GM21737 (cell line): Measurements from ENCODE around the gene UNC13D.

Source experiments
- ATAC-seq: cut with Tn5 transposase; IDR thresholded peaks from one replicate; pipeline ENCODE4 v1.9.1; 2021; ENCODE audit warnings: mild to moderate bottlenecking, moderate library complexity; ENCODE audit not compliant: unreplicated experiment

Gene UNC13D

DNA sequence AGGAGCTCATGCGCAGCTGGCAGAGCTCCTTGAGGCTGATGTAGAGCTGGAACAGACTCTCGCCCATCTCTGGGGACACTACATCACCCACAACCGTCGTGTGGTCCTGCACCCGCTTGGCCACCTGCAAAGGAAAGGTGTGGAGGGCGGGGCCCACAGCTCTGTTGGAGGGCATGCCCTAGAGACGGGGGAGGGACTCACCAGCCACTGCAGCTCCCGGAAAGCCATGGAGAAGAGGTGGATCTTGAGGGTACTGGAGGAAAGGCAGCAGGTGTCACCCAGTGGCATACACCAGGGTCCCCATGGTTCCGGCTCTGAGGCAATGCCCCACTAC lies 8.6 kb downstream of the UNC13D start:
- no peak for ATAC-seq

DNA sequence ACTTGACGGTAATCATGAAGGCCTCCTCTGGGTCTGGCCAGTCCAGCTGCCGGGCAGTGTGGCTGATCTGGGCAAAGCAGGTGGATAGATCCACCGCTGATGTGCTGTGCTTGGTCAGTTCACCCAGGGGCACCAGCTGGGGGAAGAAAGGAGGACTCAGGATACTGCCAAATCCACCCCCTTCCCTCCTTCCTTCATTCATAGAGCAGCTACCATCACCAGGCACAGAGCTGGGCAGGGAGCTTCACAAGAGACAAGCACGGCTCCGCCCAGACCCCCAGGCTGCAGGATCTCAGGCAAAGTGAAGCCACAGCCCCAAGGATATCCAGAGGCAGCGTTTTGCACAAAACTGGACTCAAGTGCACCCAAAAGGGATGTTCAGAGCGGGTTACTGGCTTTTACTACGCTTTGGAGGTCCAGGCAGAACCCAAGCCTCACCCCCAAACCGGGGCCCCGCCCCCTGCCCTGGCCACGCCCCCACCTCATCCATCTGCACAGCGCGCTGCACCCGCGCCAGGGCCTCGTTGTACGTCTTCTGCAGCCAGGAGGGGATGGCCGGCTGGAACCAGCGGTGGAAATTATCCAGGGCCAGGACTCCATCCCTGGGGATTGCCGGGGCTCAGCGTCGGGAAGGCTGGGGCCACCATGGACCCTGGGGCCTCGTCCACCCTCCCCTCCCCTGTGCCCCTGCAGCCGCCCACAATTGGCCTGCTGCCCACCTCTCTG lies 9.1 kb downstream of the UNC13D start:
- ATAC-seq = no peak

DNA sequence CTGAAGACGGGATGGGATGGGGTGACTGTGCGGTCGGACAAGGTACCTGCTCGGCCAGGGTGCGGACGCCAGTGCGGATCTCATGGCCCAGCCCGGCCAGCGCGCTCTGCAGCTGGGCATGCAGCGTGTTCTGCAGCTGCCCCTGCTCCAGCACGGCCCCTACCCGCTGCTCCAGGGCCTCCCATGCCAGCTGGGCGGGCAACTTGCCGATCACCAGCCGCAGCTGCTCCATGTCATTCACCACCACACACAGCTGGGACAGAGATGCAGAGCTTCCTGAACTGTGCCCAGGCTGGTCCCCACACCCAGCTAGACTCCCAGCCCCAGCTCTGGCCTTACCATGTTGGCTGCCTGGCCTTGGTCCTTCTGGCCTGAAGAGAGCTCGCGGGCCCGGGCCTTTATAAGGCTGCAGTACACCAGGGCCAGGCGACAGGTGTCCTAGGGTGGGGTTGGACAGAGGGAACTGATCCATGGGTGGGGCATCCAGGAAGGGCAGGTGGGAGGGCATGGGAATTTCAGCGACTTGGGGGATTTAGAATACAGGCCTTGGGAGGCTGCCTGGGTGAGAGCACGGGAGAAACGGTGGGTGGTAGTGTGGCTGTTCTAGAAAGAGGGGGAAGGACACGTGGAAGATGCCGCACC lies 9.8 kb downstream of the UNC13D start:
- no peak for ATAC-seq

DNA sequence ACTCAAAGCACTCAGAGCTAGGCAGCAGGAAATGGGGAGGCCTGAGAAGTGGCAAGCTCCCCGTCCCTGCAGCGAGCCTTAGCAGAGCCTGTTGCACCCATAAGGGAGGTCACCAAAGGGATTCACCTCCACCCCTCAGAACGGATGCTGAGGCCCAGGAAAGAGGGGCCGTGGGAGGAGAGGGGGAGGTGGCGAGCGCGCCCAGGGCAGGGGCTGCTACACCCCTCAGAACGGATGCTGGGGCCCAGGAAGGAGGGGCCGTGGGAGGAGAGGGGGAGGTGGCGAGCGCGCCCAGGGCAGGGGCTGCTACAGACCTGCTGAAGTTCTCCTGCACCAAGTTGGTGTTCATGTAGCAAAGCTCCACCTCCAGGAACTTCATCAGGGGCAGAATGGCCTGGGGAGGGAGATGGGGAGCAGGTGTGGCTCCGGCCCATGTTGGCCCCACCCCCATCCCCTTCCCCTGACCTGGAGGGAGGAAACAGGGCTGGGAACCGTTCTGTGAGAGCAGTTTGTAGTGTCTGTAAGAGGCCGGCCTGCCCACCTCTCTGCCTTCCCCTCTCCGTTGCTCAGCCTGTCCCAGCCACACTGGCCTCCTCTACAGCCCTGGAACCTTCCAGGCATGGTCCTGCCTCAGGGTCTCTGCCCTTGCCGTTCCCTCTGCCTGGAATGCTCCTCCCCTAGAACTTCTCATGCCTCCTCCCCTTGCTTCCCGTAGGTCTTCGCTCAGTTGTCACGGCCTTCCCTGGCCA lies 11.4 kb downstream of the UNC13D start:
- ATAC-seq = no peak

DNA sequence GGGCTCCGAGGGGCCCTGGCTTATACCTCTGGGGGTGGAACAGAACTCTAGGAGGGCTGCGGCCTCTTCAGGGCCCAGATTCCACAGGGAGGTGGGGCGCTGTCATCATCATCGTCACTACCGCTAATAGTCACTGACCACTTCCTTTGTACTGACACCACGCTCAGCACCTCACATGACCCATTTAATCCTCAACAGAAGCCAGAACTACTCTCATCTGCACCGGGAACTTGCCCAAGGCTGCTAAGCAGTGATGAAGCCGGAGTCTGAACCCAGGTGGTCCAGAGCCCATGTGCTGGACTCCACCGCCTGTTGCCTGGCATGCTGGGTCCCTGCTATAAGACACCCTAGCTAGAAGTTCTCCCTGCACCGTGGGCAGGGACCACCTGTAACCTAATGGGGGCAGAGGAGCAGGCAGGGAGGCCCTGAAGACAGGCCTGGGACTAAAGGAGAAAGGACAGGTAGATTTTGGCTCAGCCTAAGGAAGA lies 12.0 kb downstream of the UNC13D start:
- ATAC-seq = no peak

DNA sequence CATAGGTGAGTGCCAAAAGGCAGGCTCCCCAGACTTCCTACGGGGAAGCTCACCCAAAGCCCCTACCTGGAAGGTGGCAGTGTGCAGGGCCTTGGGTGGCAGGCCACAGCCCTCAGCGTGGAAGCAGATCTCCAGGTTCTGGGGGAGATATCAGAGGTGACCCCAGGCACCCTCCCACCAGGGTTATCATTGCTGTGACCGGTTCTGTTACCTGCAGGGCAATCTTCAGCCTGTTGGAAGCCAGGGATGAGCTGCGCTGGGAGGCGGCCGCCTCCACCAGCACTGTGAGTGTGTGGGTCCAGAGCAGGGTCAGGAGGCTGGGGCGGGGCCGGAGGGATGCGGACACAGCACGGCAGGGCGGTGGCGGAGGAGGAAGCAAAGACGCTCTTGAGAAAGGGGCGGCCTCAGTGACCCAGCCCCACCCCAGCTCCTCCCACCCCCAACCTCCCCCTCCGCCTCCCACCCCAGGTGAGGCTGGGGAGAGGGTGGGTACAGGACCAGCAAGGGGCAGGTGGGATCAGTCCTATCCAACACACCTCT lies 13.1 kb downstream of the UNC13D start:
- no peak for ATAC-seq

DNA sequence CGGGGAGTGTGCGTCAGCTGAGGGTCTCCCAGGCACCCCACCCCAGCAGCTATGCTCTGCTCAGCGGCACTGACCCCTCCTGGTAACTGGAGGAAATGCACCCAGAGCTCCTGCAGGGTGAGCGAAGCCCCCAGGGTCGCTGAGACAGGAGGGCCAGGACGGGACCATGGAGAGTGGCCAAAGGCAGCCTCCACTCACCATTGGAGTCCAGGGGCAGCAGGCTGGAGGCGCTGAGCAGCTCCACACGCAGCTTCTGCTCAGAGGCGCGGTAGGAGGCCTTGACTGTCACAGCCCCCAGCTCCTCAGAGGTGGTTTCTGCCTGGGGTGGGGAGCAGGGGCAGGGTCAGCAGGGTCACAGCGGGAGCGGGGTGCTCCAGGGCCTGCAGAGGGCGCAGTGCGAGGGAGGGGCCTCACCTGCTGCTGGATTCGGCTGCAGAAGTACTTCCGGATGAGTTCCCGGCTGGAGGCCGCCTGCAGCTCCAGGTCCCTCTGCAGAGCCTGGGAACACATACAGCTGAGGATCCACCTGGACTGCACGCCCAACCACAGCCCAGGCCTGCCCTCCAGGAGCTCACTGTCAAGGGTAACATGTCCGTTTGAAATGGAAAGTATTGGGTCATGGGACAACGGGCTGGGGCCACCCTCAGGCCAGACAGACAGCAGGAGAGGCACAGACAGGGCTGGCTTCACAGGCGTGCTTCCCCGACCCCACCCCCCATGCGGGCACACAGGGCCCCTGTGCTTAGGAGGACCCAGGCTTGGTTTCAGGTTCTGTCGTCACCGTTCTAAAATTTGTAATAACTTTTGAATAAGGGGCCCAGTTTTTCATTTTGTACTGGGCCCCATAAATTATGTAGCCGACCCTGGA lies 13.8 kb downstream of the UNC13D start:
- no peak for ATAC-seq

DNA sequence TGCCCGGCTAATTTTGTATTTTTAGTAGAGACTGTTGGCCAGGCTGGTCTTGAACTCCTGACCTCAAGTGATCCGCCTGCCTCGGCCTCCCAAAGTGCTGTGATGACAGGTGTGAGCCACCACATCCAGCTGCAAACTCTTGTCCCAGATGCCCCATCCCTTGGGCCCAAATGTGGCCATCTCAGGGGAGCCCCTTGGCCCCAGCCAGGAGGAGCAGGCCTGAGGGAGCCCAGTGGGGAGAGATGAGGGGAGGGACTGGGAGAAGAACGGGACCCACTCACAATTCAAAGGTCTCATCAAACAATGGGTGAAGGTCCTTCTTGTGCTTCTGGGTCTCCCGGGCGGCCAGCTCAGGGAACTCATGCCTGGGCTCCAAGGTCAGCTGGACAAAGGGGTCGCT lies 14.5 kb downstream of the UNC13D start:
- ATAC-seq = no peak

DNA sequence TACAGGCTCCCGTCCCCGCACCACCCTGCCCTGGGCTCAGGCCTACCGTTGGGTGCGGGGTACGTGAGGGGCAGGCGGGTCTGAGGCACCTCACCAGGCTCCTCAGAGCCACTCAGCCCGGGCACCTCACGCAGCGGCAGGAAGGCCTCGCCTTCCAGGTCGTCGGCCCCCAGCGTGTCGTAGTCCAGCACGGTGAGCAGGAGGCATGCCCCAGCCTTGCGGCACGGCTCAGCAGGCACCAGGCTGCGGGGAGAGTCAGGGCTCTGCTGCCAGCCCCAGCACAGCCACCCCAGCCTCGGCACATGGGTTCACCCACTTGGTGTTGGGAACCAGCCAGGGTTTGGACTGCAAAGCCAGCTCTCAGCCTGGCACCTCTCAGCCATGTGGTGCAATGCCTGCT lies 15.5 kb downstream of the UNC13D start:
- ATAC-seq = no peak

DNA sequence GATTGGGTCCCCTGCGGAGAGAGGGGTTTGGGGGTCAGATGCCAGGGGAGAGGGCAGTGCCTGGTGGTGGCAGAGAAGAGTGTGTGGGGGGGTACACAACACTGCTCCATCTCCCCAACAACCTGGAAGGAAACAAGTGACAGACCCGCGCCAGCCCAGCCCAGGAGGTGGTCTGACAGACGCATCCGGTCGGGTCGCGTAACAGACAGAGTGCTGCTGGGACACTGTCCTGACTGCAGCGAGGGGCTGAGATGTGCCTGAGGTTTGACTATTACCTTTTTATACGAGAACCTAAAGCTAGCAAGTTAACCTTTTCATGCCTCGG lies 16.2 kb downstream of the UNC13D start:
- ATAC-seq = no peak

DNA sequence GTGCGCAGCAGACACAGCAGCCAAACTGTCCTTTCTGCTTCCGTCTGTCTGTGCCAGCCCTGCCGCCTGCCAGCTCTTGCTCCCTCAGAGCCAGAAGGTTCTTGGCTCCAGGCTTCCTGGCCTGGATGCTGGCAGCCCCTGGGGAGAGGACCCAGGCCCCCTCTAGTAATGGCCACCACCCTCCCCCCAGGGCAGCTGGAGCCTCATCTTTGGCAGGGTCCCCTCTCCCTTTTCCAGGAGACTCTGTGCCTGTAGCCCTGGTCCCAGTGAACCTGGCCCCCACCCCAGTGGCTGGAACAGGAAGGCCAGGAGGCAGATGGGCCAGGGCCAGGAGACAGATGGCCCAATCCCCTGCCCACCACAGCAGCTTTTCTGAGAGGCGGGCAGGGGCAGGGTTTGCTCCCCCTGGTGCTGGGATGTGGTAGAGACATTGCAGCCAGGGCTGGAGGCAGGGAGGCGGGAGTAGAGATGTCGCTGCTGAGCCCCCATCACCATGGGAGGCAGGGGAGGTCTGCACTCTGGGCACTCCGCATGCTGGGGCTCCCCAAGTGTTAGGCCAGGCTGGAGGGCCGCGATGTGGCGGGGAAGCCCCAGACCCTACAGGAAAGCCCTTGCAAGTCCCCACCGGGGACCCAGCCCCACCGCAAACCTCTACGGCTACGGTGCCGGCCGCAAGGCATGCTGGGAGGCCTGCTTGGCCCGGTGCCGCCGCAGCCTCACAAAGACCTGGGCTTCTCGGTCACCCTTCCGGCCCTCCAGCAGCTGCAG lies 16.7 kb downstream of the UNC13D start:
- no peak for ATAC-seq

DNA sequence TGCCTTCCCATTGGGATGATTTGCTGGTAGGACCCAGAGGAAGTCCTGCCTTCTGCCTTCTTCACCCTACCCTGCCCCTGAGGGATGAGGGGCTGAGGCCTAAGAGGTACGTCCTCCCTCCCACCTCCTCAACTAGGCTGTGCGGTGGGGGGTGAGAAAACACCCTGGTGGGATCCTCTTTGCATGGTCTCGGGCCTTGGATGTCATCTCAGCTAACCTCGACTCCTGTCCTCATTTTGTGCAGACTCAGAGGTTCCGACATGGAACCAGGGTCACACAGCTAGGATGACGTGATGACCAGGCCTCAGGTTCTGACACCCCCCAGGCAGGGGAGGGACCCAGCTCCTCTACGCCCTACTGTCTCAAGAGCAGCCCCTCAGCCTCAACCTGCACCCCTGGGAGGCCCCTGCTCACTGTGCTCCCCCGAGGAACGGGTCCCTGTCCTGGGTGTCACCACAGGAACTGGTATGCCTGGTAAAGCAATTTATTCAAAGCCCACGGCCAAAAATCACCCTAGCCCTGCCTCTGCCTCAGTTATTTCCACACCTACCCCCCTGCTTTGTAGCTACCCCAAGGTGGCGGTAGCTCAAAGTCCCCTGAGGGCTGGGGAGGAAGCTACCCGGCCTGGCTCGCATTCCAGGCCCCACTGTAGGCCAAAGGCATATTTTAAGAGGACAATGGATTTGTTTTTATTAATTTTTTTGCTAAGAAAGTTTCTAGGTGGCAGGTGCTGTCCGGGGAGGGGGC lies 17.5 kb downstream of the UNC13D start:
- ATAC-seq = no peak

DNA sequence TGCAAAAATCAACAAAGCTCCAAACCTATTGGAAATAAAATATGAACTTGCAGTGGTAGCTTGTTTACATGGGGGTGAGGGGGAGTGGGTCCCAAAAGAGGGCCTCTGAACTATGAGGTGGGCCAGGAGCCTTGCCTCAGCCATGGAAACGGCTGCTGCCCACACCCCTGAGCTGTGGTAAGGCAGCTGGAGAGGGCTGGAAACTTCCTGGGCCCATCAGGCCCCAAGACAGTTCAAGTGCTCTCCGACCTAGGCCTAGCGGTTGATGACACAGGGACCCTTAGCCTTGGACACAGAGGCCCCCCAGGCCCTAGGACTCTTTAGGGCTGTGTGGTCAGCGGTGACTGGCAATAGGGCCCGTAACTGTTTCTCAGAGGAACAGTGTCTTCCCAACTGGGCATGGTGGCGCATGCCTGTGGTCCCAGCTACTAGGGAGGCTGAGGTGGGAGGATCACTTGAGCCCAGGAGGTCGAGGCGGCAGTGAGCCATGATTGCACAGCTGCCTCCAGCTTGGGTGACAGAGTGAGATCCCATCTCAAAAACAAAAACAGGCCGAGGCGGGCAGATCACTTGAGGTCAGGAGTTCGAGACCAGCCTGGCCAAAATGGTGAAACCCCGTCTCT lies 18.3 kb downstream of the UNC13D start:
- ATAC-seq = no peak

DNA sequence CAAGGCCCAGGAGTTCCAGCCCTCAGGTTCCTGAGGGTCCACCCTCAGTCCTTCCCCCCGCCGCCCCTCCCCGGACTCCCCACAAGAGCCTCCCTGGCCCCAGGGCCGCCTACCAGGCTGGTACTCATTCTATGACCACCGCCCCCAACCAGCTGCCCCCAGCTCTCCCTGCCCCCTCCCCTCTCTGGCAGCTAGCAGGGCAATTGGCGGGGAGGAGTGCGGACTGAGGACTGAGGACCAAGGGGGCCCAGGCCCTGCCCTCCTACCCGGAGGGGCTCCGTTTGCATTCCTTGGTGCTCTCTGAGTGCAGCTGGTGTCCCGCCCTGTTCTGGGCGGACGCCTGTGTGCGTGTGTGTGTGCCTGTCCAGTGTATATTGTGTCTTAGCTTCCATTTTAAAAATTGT lies 19.1 kb downstream of the UNC13D start:
- ATAC-seq = no peak

DNA sequence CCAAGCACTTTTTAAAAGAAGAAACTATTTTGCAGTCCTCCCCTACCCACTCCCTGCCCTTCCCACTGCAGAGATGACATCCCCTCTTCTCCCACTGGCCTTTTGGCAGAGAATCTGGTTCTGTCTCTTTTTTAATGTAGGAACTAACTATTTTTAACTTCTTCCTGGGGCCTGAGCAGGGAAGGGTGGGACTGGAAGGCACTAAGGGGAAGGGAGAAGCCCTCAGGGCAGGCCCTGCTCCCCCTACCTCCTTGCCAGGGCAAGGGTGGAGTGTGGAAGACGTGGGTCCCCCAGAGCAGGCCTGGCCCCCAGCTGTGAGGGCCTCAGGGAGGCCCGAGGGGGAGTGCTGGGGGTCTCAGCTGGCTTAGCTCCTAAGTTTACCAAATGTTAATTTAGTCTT lies 19.5 kb downstream of the UNC13D start:
- no peak for ATAC-seq

DNA sequence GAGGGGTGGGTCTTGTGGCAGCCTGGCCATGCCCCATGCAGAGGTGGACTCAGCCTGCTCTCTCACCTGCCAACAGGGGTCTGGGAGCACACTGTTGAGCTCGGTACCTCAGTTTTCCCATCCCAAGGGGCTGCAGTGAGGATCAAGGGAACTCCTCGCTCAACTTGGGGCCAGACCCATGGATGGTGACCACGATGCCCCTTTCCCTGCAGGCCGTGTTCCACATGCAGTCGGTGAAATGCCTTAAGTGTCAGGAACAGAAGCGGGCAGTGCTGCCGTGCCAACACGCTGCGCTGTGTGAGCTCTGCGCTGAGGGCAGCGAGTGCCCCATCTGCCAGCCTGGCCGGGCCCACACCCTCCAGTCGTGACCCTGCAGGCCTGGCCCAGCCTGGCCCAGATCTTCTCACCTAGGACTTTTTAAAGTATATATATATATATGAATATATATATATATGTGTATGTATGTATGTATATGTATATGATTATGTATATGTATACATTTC lies 20.1 kb downstream of the UNC13D start:
- ATAC-seq = no peak

DNA sequence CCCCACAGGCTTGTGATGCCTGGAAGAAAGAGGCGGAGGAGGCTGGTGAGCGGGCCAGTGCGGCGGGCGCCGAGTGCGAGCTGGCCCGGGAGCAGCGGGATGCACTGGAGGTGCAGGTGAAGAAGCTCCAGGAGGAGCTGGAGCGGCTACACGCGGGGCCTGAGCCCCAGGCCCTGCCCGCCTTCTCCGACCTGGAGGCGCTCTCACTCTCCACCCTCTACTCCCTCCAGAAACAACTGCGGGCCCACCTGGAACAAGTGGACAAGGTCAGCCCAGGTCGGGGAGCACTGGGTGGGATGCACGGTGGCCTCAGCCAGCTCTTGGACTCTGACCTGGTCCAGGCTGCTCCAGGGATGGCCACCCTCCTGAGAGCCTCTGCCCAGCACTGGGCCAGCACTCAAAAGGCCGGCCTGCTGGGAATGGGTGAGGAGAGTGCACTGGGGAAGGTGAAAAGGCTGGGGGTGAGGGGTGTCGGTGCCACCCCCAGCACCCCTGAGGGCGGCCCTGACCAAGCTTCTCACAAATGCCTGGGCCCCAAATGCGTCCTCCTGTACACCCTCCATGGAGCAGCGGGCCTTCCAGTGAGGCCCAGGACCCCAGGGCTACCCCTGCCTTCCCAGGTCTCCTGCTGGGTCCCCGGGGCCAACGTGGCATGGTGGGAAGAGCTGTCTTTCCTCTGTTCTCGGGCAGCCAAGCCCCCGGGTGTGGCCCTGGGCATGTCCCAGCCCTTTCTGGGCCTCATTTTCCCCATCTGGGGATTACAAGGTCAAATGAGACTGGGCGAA lies 20.8 kb downstream of the UNC13D start:
- no peak for ATAC-seq

DNA sequence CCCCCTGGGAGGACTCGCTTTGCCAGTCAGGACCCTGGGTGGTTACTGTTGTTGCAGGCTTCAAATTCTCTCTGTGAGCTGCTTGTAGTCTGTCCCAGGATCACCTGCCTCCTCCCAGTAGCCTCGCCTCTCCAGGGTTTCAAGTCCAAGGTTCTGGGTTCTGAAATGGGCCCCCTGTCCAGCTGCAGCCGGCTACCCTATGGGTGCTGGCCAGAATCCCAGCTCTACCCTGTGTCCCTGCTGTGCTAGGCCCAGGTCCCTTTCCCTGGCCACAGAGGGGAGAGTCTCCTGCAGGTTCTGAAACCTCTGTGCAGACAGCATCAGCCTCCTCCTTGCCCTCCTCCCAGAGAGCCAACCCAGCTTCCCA lies 21.4 kb downstream of the UNC13D start:
- no peak for ATAC-seq
